IMR-90 (cell line): ENCODE measurements around the gene MEF2A. TPM values are rescaled to one million over a fixed set of nuclear protein-coding genes. Genes with fewer than 3 reads are reported as not detected.

Source experiments
- ATAC-seq: fragments of 200-7000 bp; cut with Tn5 transposase; 2 replicates; pipeline ENCODE4 v1.9.1; 2020; ENCODE audit warnings: low read depth, mild to moderate bottlenecking, moderate library complexity
- BruUV-seq: library from RNA; stranded (reverse); fragments of 400-500 nt; replicated peaks from 2 replicates; lab custom pipeline; 2021; lab: Mats Ljungman, UMichigan
- CTCF ChIA-PET: fragments of 300-600 bp; formaldehyde crosslinking; extraction: SDS; loops from one replicate; lab custom pipeline; 2021; ENCODE audit warnings: antibody characterized with exemption; lab: Yijun Ruan, JAX
- POLR2A ChIA-PET: fragments of 300-600 bp; sonication (Branson Sonifier 250); formaldehyde crosslinking; loops from one replicate; lab custom pipeline; 2022; ENCODE audit warnings: antibody characterized with exemption; ENCODE audit not compliant: unreplicated experiment; lab: Charles Lee
- DNase-seq: peaks from one replicate; pipeline ENCODE4 v3.0.0; 2013
- H2AFZ ChIP-seq: replicated peaks from 2 replicates; pipeline ENCODE3; 2013; ENCODE audit warnings: low read length, mild to moderate bottlenecking; ENCODE audit not compliant: poor library complexity
- H2AK5ac ChIP-seq: 2 replicates; pipeline ENCODE4 v1.6.1; 2013; ENCODE audit warnings: low read depth, low read length, inconsistent platforms
- H2AK9ac ChIP-seq: replicated peaks from 2 replicates; pipeline ENCODE3; 2013; ENCODE audit warnings: mild to moderate bottlenecking, low read depth, low read length, moderate library complexity; ENCODE audit not compliant: poor library complexity
- H2BK120ac ChIP-seq: 2 replicates; pipeline ENCODE4 v1.6.1; 2013; ENCODE audit warnings: low read depth, low read length, inconsistent platforms
- H2BK15ac ChIP-seq: 3 replicates; pipeline ENCODE4 v1.6.1; 2013; ENCODE audit warnings: low read depth, low read length, inconsistent platforms
- H2BK20ac ChIP-seq: 2 replicates; pipeline ENCODE4 v1.6.1; 2013; ENCODE audit warnings: low read depth, mild to moderate bottlenecking, inconsistent platforms, low read length, moderate library complexity
- H2BK5ac ChIP-seq: 2 replicates; pipeline ENCODE4 v1.6.1; 2013; ENCODE audit warnings: mild to moderate bottlenecking, low read depth, low read length, inconsistent platforms; ENCODE audit not compliant: poor library complexity, severe bottlenecking
- H3K14ac ChIP-seq: replicated peaks from 2 replicates; pipeline ENCODE4 v1.6.1; 2013; ENCODE audit warnings: low read depth, low read length, inconsistent platforms
- H3K18ac ChIP-seq: 2 replicates; pipeline ENCODE4 v1.6.1; 2013; ENCODE audit warnings: low read depth, low read length, control low read depth
- H3K23ac ChIP-seq: 2 replicates; pipeline ENCODE4 v1.6.1; 2013; ENCODE audit warnings: low read depth, low read length, inconsistent platforms
- H3K27ac ChIP-seq: 2 replicates; pipeline ENCODE4 v1.5.1; 2013; ENCODE audit warnings: mild to moderate bottlenecking, control low read depth, low read length; ENCODE audit not compliant: insufficient read depth
- H3K27me3 ChIP-seq: 2 replicates; pipeline ENCODE4 v1.6.1; 2013; ENCODE audit warnings: low read length; ENCODE audit not compliant: control insufficient read depth, insufficient read depth
- H3K36me3 ChIP-seq: 2 replicates; pipeline ENCODE4 v1.6.1; 2013; ENCODE audit warnings: low read length, mixed read lengths; ENCODE audit not compliant: control insufficient read depth, insufficient read depth
- H3K4ac ChIP-seq: 2 replicates; pipeline ENCODE4 v1.6.1; 2013; ENCODE audit warnings: low read depth, low read length, inconsistent platforms
- H3K4me1 ChIP-seq: 2 replicates; pipeline ENCODE4 v1.6.1; 2013; ENCODE audit warnings: low read length, mixed read lengths; ENCODE audit not compliant: control insufficient read depth, insufficient read depth
- H3K4me2 ChIP-seq: 2 replicates; pipeline ENCODE4 v1.6.1; 2013; ENCODE audit warnings: low read depth, mild to moderate bottlenecking, control low read depth, low read length, moderate library complexity
- H3K4me3 ChIP-seq: 2 replicates; pipeline ENCODE4 v1.5.1; 2013; ENCODE audit warnings: low read depth, mild to moderate bottlenecking, control low read depth, low read length, moderate library complexity; ENCODE audit not compliant: insufficient read depth
- H3K56ac ChIP-seq: 2 replicates; pipeline ENCODE4 v1.6.1; 2013; ENCODE audit warnings: low read length, inconsistent platforms; ENCODE audit not compliant: insufficient read depth; ENCODE audit errors: extremely low read depth
- H3K79me1 ChIP-seq, 2 experiments: 2 replicates each; pipeline ENCODE4 v1.6.1; 2013; ENCODE audit warnings: low read length in 2 of 2, inconsistent platforms in 1 of 2, low read depth in 1 of 2
- H3K9ac ChIP-seq: 2 replicates; pipeline ENCODE4 v1.6.1; 2013; ENCODE audit warnings: low read depth, low read length, control low read depth
- H3K9me1 ChIP-seq: 2 replicates; pipeline ENCODE4 v1.6.1; 2013; ENCODE audit warnings: low read length, inconsistent platforms; ENCODE audit not compliant: insufficient read depth
- H3K9me3 ChIP-seq: 2 replicates; pipeline ENCODE4 v1.6.1; 2013; ENCODE audit warnings: low read length; ENCODE audit not compliant: control insufficient read depth, insufficient read depth
- H4K20me1 ChIP-seq: 2 replicates; pipeline ENCODE4 v1.6.1; 2013; ENCODE audit warnings: low read length, inconsistent platforms; ENCODE audit not compliant: insufficient read depth
- H4K5ac ChIP-seq: 2 replicates; pipeline ENCODE4 v1.6.1; 2013; ENCODE audit warnings: mild to moderate bottlenecking, low read depth, low read length, control low read depth
- H4K8ac ChIP-seq, 2 experiments: 2 replicates each; pipeline ENCODE4 v1.6.1; 2013; ENCODE audit warnings: low read depth in 2 of 2, low read length in 2 of 2, control low read depth in 1 of 2, inconsistent platforms in 1 of 2
- H4K91ac ChIP-seq: 2 replicates; pipeline ENCODE4 v1.6.1; 2013; ENCODE audit warnings: low read depth, low read length, inconsistent platforms; ENCODE audit not compliant: insufficient read depth
- BHLHE40 ChIP-seq: fragments of 150-350 bp; IDR thresholded peaks from 2 replicates; pipeline ENCODE4 v1.6.1; 2016; ENCODE audit warnings: mild to moderate bottlenecking, low read depth, low read length
- CEBPB ChIP-seq: IDR thresholded peaks from 2 replicates; pipeline ENCODE4 v1.6.1; 2012; ENCODE audit warnings: low read depth, low read length, improper control_type of control experiment
- CHD1 ChIP-seq: IDR thresholded peaks from 2 replicates; pipeline ENCODE4 v1.6.1; 2012; ENCODE audit warnings: low read depth, low read length, improper control_type of control experiment
- MAFK ChIP-seq: IDR thresholded peaks from 2 replicates; pipeline ENCODE4 v1.6.1; 2012; ENCODE audit warnings: low read depth, low read length, improper control_type of control experiment
- POLR2A ChIP-seq: IDR thresholded peaks from 2 replicates; pipeline ENCODE4 v1.6.1; 2012; ENCODE audit warnings: mild to moderate bottlenecking, low read depth, low read length
- RAD21 ChIP-seq: IDR thresholded peaks from 2 replicates; pipeline ENCODE4 v1.6.1; 2012; ENCODE audit warnings: low read length, improper control_type of control experiment
- RCOR1 ChIP-seq: IDR thresholded peaks from 2 replicates; pipeline ENCODE4 v1.6.1; 2012; ENCODE audit warnings: mild to moderate bottlenecking, low read length, improper control_type of control experiment; ENCODE audit not compliant: insufficient replicate concordance
- SMC3 ChIP-seq: fragments of 150-350 bp; IDR thresholded peaks from 2 replicates; pipeline ENCODE4 v1.6.1; 2016; ENCODE audit warnings: low read depth, mild to moderate bottlenecking, antibody characterized with exemption, low read length, moderate library complexity
- WGBS, 2 experiments: methylation state at CpG; one replicate each; pipeline versions ENCODE4 v1.1.5 to v1.1.7; 2013; ENCODE audit warnings: missing lambda C conversion rate in 2 of 2; ENCODE audit not compliant: insufficient read length in 1 of 2; ENCODE audit errors: extremely low coverage in 2 of 2; 5-methylcytosine and 5-hydroxymethylcytosine counted together
- dilution Hi-C: fragments of 300-500 bp; cut with HindIII; formaldehyde crosslinking; loops from one replicate; pipeline ENCODE4 v1.14.3; 2018; ENCODE audit warnings: low sequenced_read_pairs; ENCODE audit not compliant: unreplicated experiment
- in situ Hi-C: fragments of 300-500 bp; cut with MboI; formaldehyde crosslinking; loops from 3 replicates; pipeline ENCODE4 v1.14.3; 2019; ENCODE audit warnings: low sequenced_read_pairs, inconsistent platforms, mixed read lengths
- intact Hi-C: fragments of 100-400 bp; cut with micrococcal nuclease; formaldehyde crosslinking; loops from 2 replicates; pipeline ENCODE4 v1.10.0; 2022
- polyA plus RNA-seq, 3 experiments: library from polyadenylated mRNA; depleted of rRNA; stranded (reverse); fragments of >200 nt; gene quantifications; 2 replicates each; pipeline ENCODE4 v1.2.3, GENCODE V29; 2012; ENCODE audit warnings: low replicate concordance in 1 of 3
- total RNA-seq: library from RNA; depleted of rRNA; stranded (reverse); fragments of >200 nt; gene quantifications from 2 replicates; pipeline ENCODE4 v1.2.3, GENCODE V29; 2012
- TF ChIP-seq, protein P1 (sequence below): fragments of 150-350 bp; IDR thresholded peaks from 2 replicates; pipeline ENCODE4 v1.6.1; 2017; ENCODE audit warnings: mild to moderate bottlenecking, antibody characterized with exemption, low read length, low read depth
- TF ChIP-seq, protein P2 (sequence below): conservative IDR thresholded peaks from 2 replicates; pipeline ENCODE4 v1.5.1; 2012; ENCODE audit warnings: mild to moderate bottlenecking, low read depth, low read length, improper control_type of control experiment

Gene MEF2A
- total and polyA plus RNA-seq, 2 of the 4 experiments (the other 2 are of a cell fraction), result 16.1 to 16.7 TPM

DNA sequence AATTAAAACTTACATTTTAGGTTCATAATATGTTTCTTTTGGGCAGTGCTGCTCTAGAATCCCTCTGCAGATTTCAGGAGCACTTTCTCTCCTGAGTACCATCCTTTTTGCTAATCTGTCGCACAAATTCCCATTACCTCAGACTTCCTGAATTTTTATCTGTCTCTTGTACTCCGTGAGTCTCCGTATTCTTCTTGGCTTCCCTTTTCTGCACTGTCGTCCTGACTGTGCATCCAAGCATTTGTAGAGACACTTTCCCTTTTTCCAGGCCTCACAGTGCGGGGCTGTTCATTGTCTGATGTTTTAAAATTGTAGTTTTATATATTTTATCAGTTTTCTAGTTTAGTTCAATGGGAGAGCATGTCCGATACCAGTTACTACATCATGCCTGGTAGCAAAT lies 27.3 kb downstream of the MEF2A start:
- WGBS, 2 experiments, result 93% methylated on average over 1 of the region's 6 CpGs; no CpG with 5 or more reads in 1 of the 2 experiments
- H2AK9ac ChIP-seq, result no peak overlapping the region
- H3K9me3 ChIP-seq, result no peaks in the 10 kb centered on the region
- TF ChIP-seq CHD1, result no peak
- TF ChIP-seq POLR2A, result no peak
- TF ChIP-seq MAFK, result no peak
- TF ChIP-seq SMC3, result no peak
- TF ChIP-seq RAD21, result no peak
- TF ChIP-seq, protein P1, sequence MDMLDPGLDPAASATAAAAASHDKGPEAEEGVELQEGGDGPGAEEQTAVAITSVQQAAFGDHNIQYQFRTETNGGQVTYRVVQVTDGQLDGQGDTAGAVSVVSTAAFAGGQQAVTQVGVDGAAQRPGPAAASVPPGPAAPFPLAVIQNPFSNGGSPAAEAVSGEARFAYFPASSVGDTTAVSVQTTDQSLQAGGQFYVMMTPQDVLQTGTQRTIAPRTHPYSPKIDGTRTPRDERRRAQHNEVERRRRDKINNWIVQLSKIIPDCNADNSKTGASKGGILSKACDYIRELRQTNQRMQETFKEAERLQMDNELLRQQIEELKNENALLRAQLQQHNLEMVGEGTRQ, result no peak
- no peak for TF ChIP-seq RCOR1
- no peak for TF ChIP-seq BHLHE40
- TF ChIP-seq CEBPB, result no peak
- TF ChIP-seq, protein P2, sequence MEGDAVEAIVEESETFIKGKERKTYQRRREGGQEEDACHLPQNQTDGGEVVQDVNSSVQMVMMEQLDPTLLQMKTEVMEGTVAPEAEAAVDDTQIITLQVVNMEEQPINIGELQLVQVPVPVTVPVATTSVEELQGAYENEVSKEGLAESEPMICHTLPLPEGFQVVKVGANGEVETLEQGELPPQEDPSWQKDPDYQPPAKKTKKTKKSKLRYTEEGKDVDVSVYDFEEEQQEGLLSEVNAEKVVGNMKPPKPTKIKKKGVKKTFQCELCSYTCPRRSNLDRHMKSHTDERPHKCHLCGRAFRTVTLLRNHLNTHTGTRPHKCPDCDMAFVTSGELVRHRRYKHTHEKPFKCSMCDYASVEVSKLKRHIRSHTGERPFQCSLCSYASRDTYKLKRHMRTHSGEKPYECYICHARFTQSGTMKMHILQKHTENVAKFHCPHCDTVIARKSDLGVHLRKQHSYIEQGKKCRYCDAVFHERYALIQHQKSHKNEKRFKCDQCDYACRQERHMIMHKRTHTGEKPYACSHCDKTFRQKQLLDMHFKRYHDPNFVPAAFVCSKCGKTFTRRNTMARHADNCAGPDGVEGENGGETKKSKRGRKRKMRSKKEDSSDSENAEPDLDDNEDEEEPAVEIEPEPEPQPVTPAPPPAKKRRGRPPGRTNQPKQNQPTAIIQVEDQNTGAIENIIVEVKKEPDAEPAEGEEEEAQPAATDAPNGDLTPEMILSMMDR, result no peak
- no peak overlapping the region for H4K8ac ChIP-seq
- no peak overlapping the region for H2BK20ac ChIP-seq
- ChIA-PET POLR2A (no interaction called here), CTCF (no interaction called here)
- H3K56ac ChIP-seq, result no peak overlapping the region
- H3K4me1 ChIP-seq, result peaks cover 4% of the 10 kb centered on the region
- H3K9me1 ChIP-seq, result peaks cover 3% of the 10 kb centered on the region; the same call in 1 of the 2 replicates
- H3K4me3 ChIP-seq, result no peak overlapping the region
- no peaks in the 10 kb centered on the region for H3K36me3 ChIP-seq
- peaks cover 36% of the 10 kb centered on the region for H4K20me1 ChIP-seq
- no TSS peak for BruUV-seq
- H4K91ac ChIP-seq, result no peak overlapping the region
- H3K4me2 ChIP-seq, result no peak overlapping the region
- H3K18ac ChIP-seq, result no peak overlapping the region
- H2AFZ ChIP-seq, result no peak overlapping the region
- H4K5ac ChIP-seq, result no peak overlapping the region
- no peak overlapping the region for H3K27ac ChIP-seq
- intact Hi-C loops (no loop called here), in situ Hi-C loops (no loop called here), dilution Hi-C loops (no loop called here)
- no peak overlapping the region for H3K4ac ChIP-seq
- no peak overlapping the region for H2BK15ac ChIP-seq
- H3K23ac ChIP-seq, result no peak overlapping the region
- no peak overlapping the region for H2BK120ac ChIP-seq
- ATAC-seq (no peak), DNase-seq (no peak)
- H3K79me1 ChIP-seq, result peaks cover 18 to 55% of the 10 kb centered on the region in 2 experiments
- no peaks in the 10 kb centered on the region for H3K27me3 ChIP-seq
- H3K9ac ChIP-seq, result no peak overlapping the region
- H2BK5ac ChIP-seq, result no peak overlapping the region
- no peak overlapping the region for H3K14ac ChIP-seq
- no peak overlapping the region for H2AK5ac ChIP-seq
